C1 segment of cervical spinal cord (tissue), 14 donors: ENCODE data around the gene PTRH2.

Experiments used
- DNase-seq, 14 donors: peaks; one replicate each; lab custom pipeline; 2025; lab: John Stamatoyannopoulos, UW

Gene PTRH2

DNA sequence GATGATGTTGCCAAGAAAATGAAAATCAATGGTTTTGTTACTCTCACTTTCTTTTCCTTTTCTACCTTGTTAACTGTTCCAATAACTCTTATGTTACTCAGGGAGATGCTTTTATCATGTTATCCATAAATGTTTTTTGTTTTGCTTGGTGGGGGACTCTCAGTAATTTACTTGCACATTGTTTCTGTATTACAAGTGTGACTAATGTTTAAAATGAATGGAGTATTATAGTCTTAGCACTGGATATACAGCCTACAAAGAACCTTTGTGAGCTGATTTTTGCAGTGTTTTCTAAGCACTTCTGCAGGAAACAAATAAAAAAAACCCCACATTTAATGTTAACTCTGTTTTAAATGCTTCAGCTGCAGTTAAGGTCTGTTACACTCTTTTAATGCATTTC, 12.3 kb upstream of the PTRH2 start:
- DNase-seq: no peak

DNA sequence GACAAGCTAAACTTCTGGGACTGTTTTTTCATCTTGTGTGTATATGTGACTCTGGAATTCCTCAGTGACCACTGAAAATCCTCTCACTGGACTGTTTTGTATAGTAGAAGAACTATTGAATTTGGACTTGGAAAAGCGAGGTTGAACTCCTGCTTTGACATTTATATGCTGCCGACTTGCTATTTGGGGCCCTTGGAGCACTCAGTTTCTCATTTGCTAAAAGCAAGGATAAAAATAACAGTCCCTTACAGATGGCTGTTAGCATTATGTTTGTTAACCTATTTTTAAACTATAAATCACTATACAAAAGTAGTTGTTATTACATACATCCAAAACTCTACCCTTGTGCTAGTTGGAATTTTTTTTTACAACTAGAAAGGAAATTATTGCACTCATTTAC, 9.2 kb upstream of the PTRH2 start:
- DNase-seq: no peak

DNA sequence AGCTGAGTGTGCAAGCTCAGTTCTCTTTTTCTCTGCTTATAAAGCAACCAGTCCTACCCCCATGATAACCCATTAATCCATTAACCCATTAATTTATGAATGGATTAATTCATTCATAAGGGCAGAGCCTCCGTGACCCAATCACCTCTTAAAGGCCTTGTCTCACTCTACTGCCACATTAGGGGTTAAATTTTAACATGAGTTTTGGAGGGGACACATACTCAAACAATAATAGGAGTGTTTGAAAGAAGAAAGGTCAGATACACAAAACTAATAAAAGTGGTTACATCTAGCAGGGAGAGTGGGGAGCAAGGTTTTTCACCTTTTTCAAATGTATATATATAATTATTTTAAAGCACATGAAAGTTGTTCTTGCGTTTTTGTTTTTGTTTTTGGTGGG, 7.0 kb upstream of the PTRH2 start:
- DNase-seq: no peak

DNA sequence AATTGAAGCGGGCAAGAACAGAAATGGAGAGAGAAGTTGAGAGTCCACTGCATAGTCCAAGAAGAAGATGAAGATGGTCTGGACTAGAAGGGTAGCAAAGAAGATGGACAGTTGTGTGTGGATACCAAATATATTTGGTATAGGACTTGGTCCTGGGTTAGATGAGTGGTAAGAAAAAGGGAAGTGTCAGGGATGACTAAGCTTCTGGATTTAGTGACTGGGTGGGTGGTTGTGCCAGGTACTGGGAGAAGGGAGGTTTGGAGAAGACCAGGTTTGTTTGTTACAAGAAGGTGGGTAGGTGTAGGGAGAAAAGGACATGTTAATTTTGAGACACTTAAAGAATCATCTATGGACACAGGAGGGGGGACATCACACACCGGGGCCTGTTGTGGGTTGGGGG, 5.6 kb upstream of the PTRH2 start:
- no peak for DNase-seq

DNA sequence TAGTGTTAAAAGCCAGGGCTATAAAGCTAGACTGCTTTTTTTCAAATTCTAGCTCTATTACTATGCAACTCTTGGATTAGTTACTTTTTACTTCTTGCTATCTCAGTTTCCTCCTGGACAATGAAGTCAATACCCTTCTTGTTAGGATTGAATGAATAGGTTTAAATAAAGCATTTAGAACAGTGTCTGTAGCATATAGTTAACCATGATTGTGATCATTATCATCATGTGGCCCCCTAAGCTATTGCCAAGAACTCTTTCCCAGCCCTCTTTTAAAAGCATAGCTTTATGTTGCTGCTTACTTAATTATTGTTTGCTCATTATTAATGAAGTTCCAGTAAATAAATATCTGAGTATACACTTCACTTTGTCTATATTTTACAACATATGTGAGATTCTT, 4.7 kb upstream of the PTRH2 start:
- no peak for DNase-seq

DNA sequence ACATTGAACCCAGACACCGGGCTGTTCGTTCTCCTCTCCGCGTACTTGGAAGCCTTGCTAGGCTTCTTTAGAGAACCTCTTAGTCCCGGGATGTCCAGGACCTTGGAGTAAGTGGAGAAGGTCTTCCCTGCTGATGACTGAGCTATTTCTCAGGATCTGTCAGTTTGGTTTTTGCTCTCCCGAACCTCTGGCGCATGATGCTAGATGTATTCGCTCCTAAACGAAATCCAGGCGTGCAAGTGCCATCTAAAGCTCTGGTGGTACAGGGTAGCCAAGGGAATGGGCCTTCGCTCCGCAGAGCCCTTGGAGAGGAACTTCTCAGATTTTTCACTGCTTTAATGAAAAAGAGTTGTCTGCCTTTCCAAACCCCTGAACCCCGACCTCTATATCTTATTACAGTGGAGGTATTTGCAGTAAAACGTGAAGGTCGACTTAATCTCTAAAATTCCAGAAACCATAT, 771 bp upstream of the PTRH2 start:
- no peak for DNase-seq

DNA sequence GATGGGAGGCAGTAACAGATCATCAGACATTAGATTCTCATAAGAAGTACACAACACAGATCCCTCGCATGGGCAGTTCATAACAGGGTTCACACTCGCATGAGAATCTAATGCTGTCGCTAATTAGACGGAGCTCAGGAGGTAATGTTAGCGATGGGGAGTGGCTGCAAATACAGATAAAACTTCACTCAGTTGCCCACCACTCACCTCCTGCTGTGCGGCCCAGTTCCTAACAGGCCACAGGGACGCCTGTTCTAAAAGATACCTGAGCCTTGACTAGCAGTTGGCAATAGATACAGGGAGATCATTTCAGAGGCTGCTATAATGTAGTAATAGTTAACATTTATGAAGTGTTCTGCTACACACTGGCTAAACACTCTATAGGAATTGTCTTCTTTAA, 4.9 kb downstream of the PTRH2 start:
- no peak for DNase-seq

DNA sequence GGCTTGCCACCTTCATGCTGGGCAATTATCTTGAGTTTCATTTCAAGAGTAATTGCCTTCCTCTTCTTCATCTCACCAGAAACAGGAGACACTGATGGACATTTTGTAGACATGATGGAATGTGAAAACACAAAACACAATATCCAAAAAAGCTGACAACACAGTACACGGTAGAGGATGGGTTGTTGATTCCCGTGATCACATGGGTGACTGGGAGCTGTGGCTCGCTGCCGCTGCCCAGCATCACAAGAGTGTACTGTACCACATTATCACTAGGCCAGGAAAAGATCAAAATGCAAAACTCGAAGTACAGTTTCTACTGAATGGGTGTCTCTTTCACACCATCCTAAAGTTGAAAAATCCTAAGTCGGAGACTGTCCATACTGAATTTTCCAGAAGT, 7.4 kb downstream of the PTRH2 start:
- no peak for DNase-seq

DNA sequence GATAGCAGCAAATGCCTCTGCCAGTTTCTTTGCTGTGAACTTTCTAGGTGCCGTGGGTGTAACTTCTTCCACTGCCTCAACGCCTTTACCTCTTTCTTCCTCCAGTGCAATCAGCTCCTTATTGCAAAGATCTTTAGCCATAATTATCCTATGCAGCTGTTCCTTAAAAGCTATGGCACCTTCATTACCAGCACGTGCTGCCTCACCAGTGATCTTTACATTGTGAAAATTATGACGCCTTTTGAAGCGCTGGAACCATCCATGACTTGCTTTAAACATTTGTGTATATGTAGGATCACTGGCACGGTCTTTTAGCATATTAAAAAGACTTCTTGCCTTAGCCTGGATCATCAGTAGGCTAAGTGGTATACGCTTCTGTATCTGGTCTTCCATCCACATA, 8.0 kb downstream of the PTRH2 start:
- DNase-seq: no peak

DNA sequence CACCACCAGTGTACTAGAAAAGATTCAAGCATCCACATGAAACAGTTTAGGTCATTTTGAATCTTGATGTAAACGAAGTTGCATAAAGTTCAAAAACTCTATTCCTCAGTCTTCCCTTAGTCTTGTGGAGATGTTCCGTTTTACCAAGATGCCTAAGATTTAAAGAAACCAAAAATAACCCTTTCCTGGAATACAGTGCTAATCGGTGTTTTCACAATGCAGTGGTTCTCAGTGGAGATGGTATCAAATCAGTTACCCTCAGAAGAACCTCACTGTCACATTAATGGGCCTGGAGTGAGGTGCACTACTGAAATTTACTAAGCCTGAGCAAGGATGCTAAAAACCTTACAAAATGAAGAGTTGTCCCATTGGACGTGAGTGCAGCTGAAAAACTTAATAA, 9.1 kb downstream of the PTRH2 start:
- no peak for DNase-seq

DNA sequence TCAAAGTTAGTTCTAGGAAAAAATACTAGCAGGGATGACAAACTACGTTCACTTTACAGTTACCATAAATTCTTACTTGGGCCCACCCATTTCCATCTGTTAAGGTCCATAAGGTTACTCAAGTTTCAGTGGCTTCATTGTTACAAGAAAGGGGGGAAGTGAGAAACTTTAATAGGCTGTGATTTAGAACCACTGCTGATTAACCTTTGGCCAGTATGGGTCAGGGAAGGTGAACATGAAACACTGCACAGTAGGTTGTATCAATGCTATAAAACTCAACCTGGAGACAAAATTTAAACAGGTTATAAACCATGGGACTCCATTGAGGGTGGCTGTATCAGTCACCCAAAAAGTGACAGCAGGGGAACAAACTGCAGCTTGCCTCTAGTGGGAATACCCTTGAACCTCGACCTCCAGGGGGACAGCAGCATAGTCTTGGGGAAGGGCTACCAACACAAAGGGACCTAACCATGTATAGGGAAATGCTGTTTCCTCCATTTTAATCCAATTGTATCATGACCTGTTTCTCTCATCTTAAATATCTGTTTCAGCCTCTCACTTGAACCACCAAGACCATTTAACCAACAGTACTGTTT, 10.4 kb downstream of the PTRH2 start:
- DNase-seq: no peak

DNA sequence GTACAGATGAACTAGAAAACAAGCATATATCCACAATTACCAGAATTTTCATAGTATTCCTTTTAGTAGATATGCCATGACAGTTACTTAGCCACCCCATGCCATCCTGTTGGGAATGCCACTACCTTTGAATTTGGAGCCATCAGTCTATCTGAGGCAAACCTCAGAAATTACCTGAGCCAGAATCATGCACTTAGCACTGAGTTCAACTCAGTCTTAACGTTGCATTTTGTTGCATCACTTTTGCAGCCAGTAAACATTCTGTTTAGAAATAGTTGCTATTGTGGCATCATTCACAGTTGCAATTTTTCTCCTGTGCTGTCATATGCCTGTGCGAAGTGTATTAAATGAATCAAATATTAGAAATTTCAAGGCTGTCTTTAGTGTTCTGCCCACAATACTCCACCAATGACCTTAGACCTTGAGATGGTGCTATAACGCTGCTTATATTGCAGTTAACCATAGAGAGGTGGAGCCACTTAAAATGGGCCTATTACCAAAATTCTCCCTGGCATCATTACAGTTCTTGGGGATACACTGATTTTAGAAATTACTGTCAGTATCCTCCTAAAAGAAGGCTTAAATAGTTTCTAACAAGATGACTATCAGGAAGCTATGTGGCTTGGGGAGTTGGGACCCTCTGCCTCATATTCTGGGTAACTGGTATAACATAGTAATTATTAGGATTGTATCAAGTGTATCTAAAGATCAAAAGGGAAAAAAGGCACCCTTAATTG, 11.1 kb downstream of the PTRH2 start:
- DNase-seq: no peak

DNA sequence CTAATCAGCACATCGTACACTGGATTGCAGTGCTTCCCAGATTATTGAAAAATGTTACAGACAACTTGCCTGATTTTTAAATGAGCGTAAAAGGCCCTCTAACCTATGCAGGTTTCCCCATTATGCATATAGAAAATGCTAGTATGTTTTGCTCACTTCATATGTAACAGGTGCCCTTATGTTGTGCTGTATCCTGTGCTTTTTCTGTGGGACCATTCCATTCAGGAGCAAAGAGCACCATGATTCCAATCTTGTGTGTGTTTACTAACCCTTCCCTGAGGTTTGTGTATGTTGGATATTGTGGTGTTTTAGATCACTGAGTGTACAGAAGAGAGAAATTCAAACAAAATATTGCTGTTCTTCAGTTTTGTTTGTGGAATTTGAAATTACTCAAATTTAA, 12.9 kb downstream of the PTRH2 start:
- DNase-seq: no peak

DNA sequence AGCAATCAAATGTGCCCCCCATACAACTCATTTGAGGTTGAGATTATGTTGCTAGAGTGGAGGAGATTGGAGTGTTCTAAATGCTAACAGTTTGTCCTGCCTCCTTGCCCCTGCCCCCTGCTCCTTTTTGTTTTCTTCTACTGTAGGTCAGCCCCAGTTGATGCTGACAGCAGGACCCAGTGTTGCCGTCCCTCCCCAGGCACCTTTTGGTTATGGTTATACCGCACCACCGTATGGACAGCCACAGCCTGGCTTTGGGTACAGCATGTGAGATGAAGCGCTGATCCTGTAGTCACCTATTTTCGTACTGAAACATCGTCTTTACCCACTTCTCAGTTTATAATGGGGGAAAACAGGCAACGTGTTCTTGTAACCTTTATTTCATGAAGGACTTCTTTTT, 13.6 kb downstream of the PTRH2 start:
- DNase-seq: no peak

DNA sequence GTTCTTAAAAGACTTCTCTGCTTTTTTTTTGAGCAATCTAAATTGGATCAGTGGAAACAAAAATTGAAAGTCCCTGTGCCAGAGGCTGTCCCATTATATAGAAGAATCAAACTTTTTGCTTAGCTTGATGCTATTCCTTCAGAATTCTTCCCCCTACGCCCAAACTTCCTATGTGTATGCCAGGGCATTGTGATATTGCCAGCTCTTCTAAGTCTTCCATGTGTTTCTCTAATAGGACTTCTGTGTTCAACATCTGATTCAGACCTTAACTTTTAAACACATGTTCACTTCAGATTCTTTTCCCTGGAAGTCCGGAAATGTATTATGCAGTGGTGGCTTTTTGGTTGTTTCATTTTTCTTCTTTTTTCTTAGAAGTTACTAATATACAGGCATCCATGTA, 18.7 kb downstream of the PTRH2 start:
- DNase-seq: no peak

DNA sequence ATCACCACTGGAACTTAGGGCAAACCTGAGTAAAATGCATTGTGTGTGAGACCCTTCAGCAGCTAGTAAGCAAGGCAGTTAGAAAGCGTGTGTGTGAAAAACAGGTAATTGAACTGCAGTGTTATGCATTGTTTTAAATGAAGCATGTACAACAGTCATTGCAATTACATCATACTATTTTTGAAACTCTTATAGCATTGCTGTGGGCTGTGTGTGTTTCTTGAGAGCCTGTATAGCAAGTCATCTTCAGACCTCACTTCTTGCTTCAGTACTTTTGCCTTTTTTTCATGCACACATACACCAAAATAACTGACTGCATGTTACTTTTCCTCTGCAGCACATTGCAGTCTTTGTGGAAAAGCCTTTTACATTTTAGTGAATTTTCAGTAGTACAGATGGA, 19.2 kb downstream of the PTRH2 start:
- DNase-seq: no peak

DNA sequence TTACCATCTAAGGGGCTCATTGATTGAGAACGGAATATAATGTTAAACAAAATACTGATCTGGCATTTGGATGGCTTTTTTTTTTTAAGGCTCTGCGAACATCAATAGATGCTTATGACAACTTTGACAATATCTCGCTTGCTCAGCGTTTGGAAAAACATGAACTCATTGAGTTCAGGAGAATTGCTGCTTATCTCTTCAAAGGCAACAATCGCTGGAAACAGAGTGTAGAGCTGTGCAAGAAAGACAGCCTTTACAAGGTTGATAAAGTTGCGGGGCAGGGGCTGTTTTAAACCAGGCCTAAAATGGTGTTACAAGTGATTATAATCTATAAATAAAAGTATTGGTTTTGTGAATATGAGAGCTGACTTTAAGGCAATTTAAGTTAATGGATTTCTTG, 22.3 kb downstream of the PTRH2 start:
- no peak for DNase-seq

DNA sequence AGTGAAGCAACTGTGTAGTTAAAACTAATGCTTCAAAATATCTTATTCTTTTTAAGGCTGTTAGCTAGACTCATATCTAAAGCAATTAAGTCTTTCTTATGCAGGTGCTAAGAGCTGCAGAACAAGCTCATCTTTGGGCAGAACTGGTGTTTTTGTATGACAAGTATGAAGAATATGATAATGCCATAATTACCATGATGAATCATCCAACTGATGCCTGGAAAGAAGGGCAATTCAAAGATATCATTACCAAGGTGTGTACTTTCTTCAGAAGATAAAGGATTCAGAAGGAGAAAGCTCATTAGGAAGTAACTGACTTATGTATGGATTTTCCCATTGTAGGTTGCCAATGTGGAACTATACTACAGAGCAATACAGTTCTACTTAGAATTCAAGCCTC, 23.9 kb downstream of the PTRH2 start:
- no peak for DNase-seq

DNA sequence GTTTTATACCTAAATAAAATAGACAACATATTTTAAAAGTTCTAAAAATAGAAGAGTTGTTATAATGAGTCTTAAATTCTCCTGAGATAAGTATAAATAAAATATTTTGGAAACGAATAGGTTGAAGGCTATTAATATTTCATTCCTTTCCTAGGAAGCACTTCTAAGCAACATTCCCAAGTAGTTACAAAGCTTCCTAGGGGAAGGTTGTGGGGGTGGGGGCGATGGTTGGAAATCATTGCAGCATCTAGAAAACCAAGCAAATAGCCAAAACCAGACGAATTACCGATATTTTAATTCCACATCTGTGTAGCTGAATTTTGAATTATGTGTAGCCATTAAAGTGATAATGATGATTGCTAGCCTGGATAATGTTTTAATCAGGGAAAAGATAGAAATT, 26.9 kb downstream of the PTRH2 start:
- no peak for DNase-seq

DNA sequence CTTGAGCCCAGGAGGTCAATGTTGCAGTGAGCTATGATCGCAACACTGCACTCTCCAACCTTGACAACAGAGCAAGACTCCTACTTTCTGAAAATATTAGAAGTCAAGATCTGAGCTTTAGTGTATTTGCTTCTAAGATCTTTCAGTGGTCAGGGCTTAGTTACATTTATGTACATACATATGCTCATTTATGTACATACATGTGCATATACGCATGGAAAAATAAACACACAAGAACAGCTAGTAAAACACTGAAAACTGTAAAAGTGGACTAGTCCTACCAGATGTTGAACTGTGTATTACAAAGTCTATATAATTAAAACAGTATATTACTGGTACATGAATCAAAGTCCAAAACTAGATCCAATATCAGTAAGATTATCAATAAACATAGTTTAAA, 28.3 kb downstream of the PTRH2 start:
- no peak for DNase-seq

DNA sequence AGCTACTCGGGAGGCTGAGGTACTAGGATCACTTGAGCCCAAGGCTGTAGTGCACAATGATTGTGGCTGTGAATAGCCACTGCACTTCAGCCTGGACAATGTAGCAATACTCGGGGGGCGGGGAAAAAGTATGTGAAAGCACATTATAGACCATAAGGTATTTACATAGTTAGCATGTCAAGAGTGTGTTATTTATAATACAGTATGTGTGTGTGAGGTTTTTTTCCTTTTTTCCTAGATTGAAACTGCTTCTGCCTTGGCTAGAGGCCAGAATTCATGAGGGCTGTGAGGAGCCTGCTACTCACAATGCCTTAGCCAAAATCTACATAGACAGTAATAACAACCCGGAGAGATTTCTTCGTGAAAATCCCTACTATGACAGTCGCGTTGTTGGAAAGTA, 30.5 kb downstream of the PTRH2 start:
- no peak for DNase-seq

DNA sequence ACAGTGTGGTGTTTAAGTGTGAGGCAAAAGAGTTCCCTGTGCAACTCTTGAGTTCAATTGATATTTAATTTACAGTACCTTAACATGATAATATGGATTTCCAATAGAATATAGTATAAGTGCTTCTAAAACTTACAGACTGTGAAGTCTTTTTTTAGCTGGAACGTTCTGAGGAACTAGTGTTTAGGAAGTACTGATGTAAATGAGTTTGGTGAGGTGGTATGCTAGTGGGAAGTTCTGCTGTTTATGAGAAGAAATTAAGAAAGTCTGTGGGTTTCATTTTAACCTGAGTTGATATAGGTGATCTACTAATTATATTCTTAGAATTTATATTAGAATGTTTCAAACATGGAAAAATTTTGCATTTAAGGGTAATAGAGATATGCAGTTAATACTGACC, 32.0 kb downstream of the PTRH2 start:
- DNase-seq: no peak

DNA sequence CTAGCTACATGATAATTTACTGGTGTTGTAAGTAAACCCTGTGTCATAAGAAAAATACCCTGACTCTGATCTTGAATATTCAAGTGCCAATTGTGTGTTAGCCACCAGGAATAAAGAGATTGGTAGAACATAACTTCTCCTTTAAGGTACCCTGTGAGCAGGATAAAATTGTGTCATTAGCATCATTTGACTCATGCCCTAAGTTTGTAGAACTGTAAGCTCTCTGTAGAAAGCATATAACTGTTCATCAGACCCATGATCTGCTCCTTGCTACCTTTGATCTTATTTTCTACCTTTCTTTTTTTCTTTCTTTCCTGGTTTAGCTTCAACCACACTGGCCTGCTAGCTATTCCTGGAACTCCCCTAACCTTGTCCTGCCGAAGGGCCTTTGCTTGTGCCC, 35.8 kb downstream of the PTRH2 start:
- DNase-seq: no peak

DNA sequence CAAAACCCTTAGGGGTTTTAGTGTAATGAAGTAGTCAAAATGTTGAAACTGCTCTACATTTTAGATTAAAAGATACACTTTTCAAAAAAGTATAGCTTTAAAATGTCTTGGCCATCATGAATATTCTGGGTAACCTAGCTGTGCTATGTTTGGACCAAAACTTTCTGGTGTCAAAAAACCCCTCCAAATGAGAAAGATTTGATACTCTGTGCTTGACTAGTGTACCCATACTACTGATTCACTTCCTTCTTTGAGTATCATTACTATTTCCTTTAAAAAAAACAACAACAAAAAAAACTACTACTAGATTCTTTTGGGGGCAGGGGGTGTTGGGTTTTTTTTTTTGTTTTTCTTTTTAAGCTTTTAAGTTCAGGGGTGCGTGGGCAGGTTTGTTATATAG, 37.3 kb downstream of the PTRH2 start:
- DNase-seq: no peak
